Measurements from ENCODE around the gene NDUFS4. TPM values are rescaled to one million over a fixed set of nuclear protein-coding genes. Genes with fewer than 3 reads are reported as not detected.
"Not testable (repeated sequence)": the region's sequence is repeated elsewhere in the genome, so short reads cannot be mapped to it uniquely, and the experiment has no call there.

NDUFS4 gene
- total RNA-seq, 2 experiments from 2014 or later, result 81.4 to 84.1 TPM

- intact Hi-C loops (cut with micrococcal nuclease), result no loop called here
- no peaks in the 10 kb centered on the region for H3K4me1 Mint-ChIP-seq (ENCODE audit: low read depth)
- peaks cover 27% of the 10 kb centered on the region for H3K9me3 Mint-ChIP-seq
- H3K36me3 Mint-ChIP-seq (ENCODE audit: low read depth), result peaks cover 67% of the 10 kb centered on the region
- no peak for DNase-seq
- H3K27ac Mint-ChIP-seq, result no peak overlapping the region
- H3K4me3 Mint-ChIP-seq, result no peak overlapping the region
- CTCF ChIA-PET, result no interaction called here
- no peaks in the 10 kb centered on the region for H3K27me3 Mint-ChIP-seq (ENCODE audit: low read depth)
These were observed 117.2 kb downstream of the NDUFS4 start for GRCh38 chr5:53677632-53678031.

- no peak for DNase-seq
- intact Hi-C loops (cut with micrococcal nuclease), result no loop called here
- Mint-ChIP-seq H3K27me3 (ENCODE audit: low read depth) (no peaks in the 10 kb centered on the region), H3K9me3 (peaks cover 29% of the 10 kb centered on the region), H3K4me3 (no peak overlapping the region), H3K4me1 (ENCODE audit: low read depth) (no peaks in the 10 kb centered on the region), H3K27ac (no peak overlapping the region), H3K36me3 (ENCODE audit: low read depth) (peaks cover 69% of the 10 kb centered on the region)
- CTCF ChIA-PET, result no interaction called here
These were observed 118.7 kb downstream of the NDUFS4 start for GRCh38 chr5:53678981-53679660.

GRCh38 chr5:53681079-53681478 lies 120.6 kb downstream of the NDUFS4 start:
- intact Hi-C loops (cut with micrococcal nuclease), result no loop called here
- Mint-ChIP-seq H3K9me3 (peaks cover 33% of the 10 kb centered on the region), H3K36me3 (ENCODE audit: low read depth) (peaks cover 66% of the 10 kb centered on the region), H3K27ac (no peak overlapping the region), H3K4me1 (ENCODE audit: low read depth) (no peaks in the 10 kb centered on the region), H3K27me3 (ENCODE audit: low read depth) (no peaks in the 10 kb centered on the region), H3K4me3 (no peak overlapping the region)
- no peak for DNase-seq
- CTCF ChIA-PET, result interaction anchor here (1.1 kb wide), 1 partner anchor 200 kb away, joined by 3 read pairs; the partner anchor contains the start of gene FST

GRCh38 chr5:53691014-53691413 lies 130.6 kb downstream of the NDUFS4 start:
- intact Hi-C loops (cut with micrococcal nuclease), result no loop called here
- Mint-ChIP-seq H3K4me3 (no peak overlapping the region), H3K36me3 (ENCODE audit: low read depth) (peaks cover 8% of the 10 kb centered on the region), H3K27me3 (ENCODE audit: low read depth) (no peaks in the 10 kb centered on the region), H3K27ac (no peak overlapping the region), H3K4me1 (ENCODE audit: low read depth) (no peaks in the 10 kb centered on the region), H3K9me3 (peaks cover 53% of the 10 kb centered on the region)
- DNase-seq, result no peak
- CTCF ChIA-PET, result no interaction called here

GRCh38 chr5:53694520-53695022 lies 134.1 kb downstream of the NDUFS4 start:
- CTCF ChIA-PET, result no interaction called here
- H3K4me1 Mint-ChIP-seq (ENCODE audit: low read depth), result no peaks in the 10 kb centered on the region
- H3K36me3 Mint-ChIP-seq (ENCODE audit: low read depth), result peaks cover 2% of the 10 kb centered on the region
- H3K9me3 Mint-ChIP-seq, result peaks cover 55% of the 10 kb centered on the region
- no peak overlapping the region for H3K4me3 Mint-ChIP-seq
- H3K27me3 Mint-ChIP-seq (ENCODE audit: low read depth), result no peaks in the 10 kb centered on the region
- H3K27ac Mint-ChIP-seq, result no peak overlapping the region
- intact Hi-C loops (cut with micrococcal nuclease), result no loop called here
- no peak for DNase-seq

GRCh38 chr5:53710405-53710804 lies 150.0 kb downstream of the NDUFS4 start:
- CTCF ChIA-PET; H3K27ac Mint-ChIP-seq; H3K27me3 Mint-ChIP-seq (ENCODE audit: low read depth); H3K4me1 Mint-ChIP-seq (ENCODE audit: low read depth); intact Hi-C loops (cut with micrococcal nuclease); H3K4me3 Mint-ChIP-seq; DNase-seq: not testable (repeated sequence)
- Mint-ChIP-seq H3K36me3 (ENCODE audit: low read depth) (peaks cover 10% of the 10 kb centered on the region), H3K9me3 (peaks cover 37% of the 10 kb centered on the region)

- Mint-ChIP-seq H3K27me3 (ENCODE audit: low read depth) (peaks cover 7% of the 10 kb centered on the region), H3K4me1 (ENCODE audit: low read depth) (no peaks in the 10 kb centered on the region), H3K36me3 (ENCODE audit: low read depth) (peaks cover 8% of the 10 kb centered on the region), H3K9me3 (peaks cover 38% of the 10 kb centered on the region), H3K27ac (no peak overlapping the region), H3K4me3 (no peak overlapping the region)
- no peak for DNase-seq
- intact Hi-C loops (cut with micrococcal nuclease), result no loop called here
- CTCF ChIA-PET, result no interaction called here
These were observed 151.9 kb downstream of the NDUFS4 start for GRCh38 chr5:53712327-53712726.

GRCh38 chr5:53713978-53714666 lies 153.7 kb downstream of the NDUFS4 start:
- peaks cover 7% of the 10 kb centered on the region for H3K27me3 Mint-ChIP-seq (ENCODE audit: low read depth)
- peaks cover 6% of the 10 kb centered on the region for H3K36me3 Mint-ChIP-seq (ENCODE audit: low read depth)
- CTCF ChIA-PET, result interaction anchor here (0.7 kb wide), 1 partner anchor 317 kb away, joined by 3 read pairs; no protein-coding TSS in a partner anchor
- DNase-seq, result no peak
- intact Hi-C loops (cut with micrococcal nuclease), result no loop called here
- H3K9me3 Mint-ChIP-seq, result peaks cover 35% of the 10 kb centered on the region
- H3K27ac Mint-ChIP-seq, result no peak overlapping the region
- no peak overlapping the region for H3K4me3 Mint-ChIP-seq
- no peaks in the 10 kb centered on the region for H3K4me1 Mint-ChIP-seq (ENCODE audit: low read depth)

GRCh38 chr5:53714667-53715010 lies 154.2 kb downstream of the NDUFS4 start:
- CTCF ChIA-PET, result interaction anchor here (0.7 kb wide), 1 partner anchor 316 kb away, joined by 3 read pairs; no protein-coding TSS in a partner anchor
- H3K4me3 Mint-ChIP-seq, result no peak overlapping the region
- H3K27me3 Mint-ChIP-seq (ENCODE audit: low read depth), result peaks cover 5% of the 10 kb centered on the region
- no peak overlapping the region for H3K27ac Mint-ChIP-seq
- peaks cover 34% of the 10 kb centered on the region for H3K9me3 Mint-ChIP-seq
- H3K36me3 Mint-ChIP-seq (ENCODE audit: low read depth), result peaks cover 6% of the 10 kb centered on the region
- DNase-seq, result no peak
- no peaks in the 10 kb centered on the region for H3K4me1 Mint-ChIP-seq (ENCODE audit: low read depth)
- intact Hi-C loops (cut with micrococcal nuclease), result no loop called here

- Mint-ChIP-seq H3K4me3 (no peak overlapping the region), H3K4me1 (ENCODE audit: low read depth) (no peaks in the 10 kb centered on the region), H3K27ac (no peak overlapping the region), H3K27me3 (ENCODE audit: low read depth) (no peaks in the 10 kb centered on the region), H3K9me3 (peaks cover 17% of the 10 kb centered on the region), H3K36me3 (ENCODE audit: low read depth) (no peaks in the 10 kb centered on the region)
- no peak for DNase-seq
- CTCF ChIA-PET, result no interaction called here
- intact Hi-C loops (cut with micrococcal nuclease), result no loop called here
These were observed 165.7 kb downstream of the NDUFS4 start for GRCh38 chr5:53726121-53726520.

GRCh38 chr5:53730943-53731342 lies 170.5 kb downstream of the NDUFS4 start:
- H3K27me3 Mint-ChIP-seq (ENCODE audit: low read depth), result no peaks in the 10 kb centered on the region
- H3K4me3 Mint-ChIP-seq, result no peak overlapping the region
- DNase-seq, result no peak
- no peaks in the 10 kb centered on the region for H3K4me1 Mint-ChIP-seq (ENCODE audit: low read depth)
- intact Hi-C loops (cut with micrococcal nuclease), result no loop called here
- H3K27ac Mint-ChIP-seq, result no peak overlapping the region
- CTCF ChIA-PET, result no interaction called here
- no peaks in the 10 kb centered on the region for H3K36me3 Mint-ChIP-seq (ENCODE audit: low read depth)
- H3K9me3 Mint-ChIP-seq, result peaks cover 8% of the 10 kb centered on the region
